Endodermal cell (in vitro differentiated cells): ENCODE measurements around the gene TTYH2. TPM values are rescaled to one million over a fixed set of nuclear protein-coding genes. Genes with fewer than 3 reads are reported as not detected.
A peak's percentile ranks its signal among the peaks of the same experiment; 100 is the strongest.

Experiments used
- DNase-seq: peaks from one replicate; pipeline ENCODE4 v3.0.0-alpha.2; 2017
- H3K27ac ChIP-seq: 2 replicates; pipeline ENCODE4 v1.5.1; 2013; ENCODE audit warnings: mild to moderate bottlenecking, low read depth, low read length, moderate library complexity
- H3K27me3 ChIP-seq: 2 replicates; pipeline ENCODE4 v1.6.1; 2013; ENCODE audit warnings: mild to moderate bottlenecking, low read length, moderate library complexity; ENCODE audit not compliant: insufficient read depth, control insufficient read depth, poor library complexity, severe bottlenecking
- H3K36me3 ChIP-seq: 2 replicates; pipeline ENCODE4 v1.7.0; 2013; ENCODE audit warnings: mild to moderate bottlenecking, low read length, moderate library complexity; ENCODE audit not compliant: control insufficient read depth, insufficient read depth
- H3K4me1 ChIP-seq: one replicate; pipeline ENCODE4 v1.7.0; 2013; ENCODE audit warnings: low read length; ENCODE audit not compliant: control insufficient read depth, insufficient read depth
- H3K4me3 ChIP-seq: 2 replicates; pipeline ENCODE4 v1.5.1; 2013; ENCODE audit warnings: mild to moderate bottlenecking, low read length, moderate library complexity
- H3K9ac ChIP-seq: 2 replicates; pipeline ENCODE4 v1.6.1; 2013; ENCODE audit warnings: mild to moderate bottlenecking, low read length, moderate library complexity; ENCODE audit not compliant: poor library complexity, severe bottlenecking; ENCODE audit errors: extremely low read depth
- H3K9me3 ChIP-seq: 2 replicates; pipeline ENCODE4 v1.6.1; 2013; ENCODE audit warnings: mild to moderate bottlenecking, low read length, moderate library complexity; ENCODE audit not compliant: control insufficient read depth
- H3K27ac Mint-ChIP-seq: 2 replicates; pipeline ENCODE4 v1.8.0; 2020; ENCODE audit warnings: mixed read lengths
- H3K27me3 Mint-ChIP-seq: 2 replicates; pipeline ENCODE4 v1.8.0; 2021; ENCODE audit warnings: mild to moderate bottlenecking, mixed read lengths; ENCODE audit not compliant: insufficient read depth
- H3K36me3 Mint-ChIP-seq: 2 replicates; pipeline ENCODE4 v1.8.0; 2020; ENCODE audit warnings: low read depth, mixed read lengths
- H3K4me1 Mint-ChIP-seq: 2 replicates; pipeline ENCODE4 v1.8.0; 2020; ENCODE audit warnings: mixed read lengths
- H3K4me3 Mint-ChIP-seq: 2 replicates; pipeline ENCODE4 v1.8.0; 2020; ENCODE audit warnings: mild to moderate bottlenecking, moderate library complexity, mixed read lengths
- H3K9me3 Mint-ChIP-seq: 2 replicates; pipeline ENCODE4 v1.8.0; 2020; ENCODE audit warnings: mild to moderate bottlenecking, mixed read lengths
- WGBS, 2 experiments: methylation state at CpG; one replicate each; pipeline versions ENCODE4 v1.1.5 to v1.1.7; 2013; ENCODE audit warnings: missing lambda C conversion rate in 2 of 2, mixed read lengths in 1 of 2; ENCODE audit not compliant: insufficient coverage in 1 of 2, insufficient read length in 1 of 2; 5-methylcytosine and 5-hydroxymethylcytosine counted together
- total RNA-seq, 2 donors: library from RNA; stranded (reverse); fragmentation: NEBNext Ultra II Directional in 1 of 2; extraction: Animal tissue kit (Norgen Biotek cat#: 25700) in 1 of 2; gene quantifications; 2 replicates in 1 of 2; 3 replicates in 1 of 2; pipeline ENCODE4 v1.2.1, GENCODE V29; 2021
- TF ChIP-seq, protein P1 (sequence below): fragments of 200-600 bp; sonication (generic); conservative IDR thresholded peaks from 2 replicates; pipeline ENCODE4 v1.5.0; 2021; ENCODE audit warnings: antibody characterized with exemption, mild to moderate bottlenecking

Gene TTYH2
- total RNA-seq, 2 donors from 2014 or later = 1.2 to 1.6 TPM

DNA sequence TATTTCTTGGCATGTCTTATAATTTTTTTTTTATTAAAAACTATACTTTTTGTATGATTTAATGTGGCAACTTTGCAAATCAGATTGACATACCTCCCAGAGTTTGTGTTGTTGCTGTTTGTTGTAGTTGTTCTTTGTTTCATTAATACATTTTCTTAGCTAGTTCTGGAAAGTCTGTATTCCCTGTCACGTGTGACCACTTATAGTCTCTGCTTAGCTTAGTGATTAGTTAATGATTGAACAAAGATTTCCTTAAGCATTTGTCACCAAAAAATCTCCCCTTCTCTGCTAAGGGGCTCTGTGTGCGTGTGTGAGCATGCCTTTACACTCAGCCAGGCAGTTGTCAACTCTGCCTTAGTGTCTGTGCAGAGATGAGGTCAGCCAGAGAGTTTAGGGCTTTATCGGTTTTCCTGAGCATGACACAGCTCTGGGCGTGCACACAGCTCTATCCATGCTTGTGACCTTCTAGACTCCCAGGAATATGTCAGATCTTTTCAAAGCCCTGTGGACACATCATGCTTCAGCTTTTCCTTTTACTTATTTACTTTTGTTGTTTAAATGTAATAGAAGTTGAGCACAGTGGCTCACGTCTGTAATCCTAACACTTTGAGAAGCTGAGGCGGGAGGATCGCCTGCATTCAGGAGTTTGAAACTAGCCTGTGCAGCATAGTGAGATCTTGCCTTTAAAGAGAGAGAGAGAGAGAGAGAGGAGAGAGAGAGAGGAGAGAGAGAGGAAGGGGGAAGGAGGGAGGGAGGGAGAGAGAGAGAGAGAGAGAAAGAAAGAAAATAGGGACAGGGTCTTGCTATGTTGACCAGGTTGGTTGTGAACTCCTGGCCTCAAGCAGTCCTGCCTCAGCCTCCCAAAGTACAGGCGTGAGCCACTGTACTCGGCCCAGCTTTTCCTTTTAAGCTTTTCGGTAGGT, 82.5 kb downstream of the TTYH2 start:
- DNase-seq = no peak
- Mint-ChIP-seq H3K36me3 (no peaks in the 10 kb centered on the region), H3K4me1 (peaks cover 15% of the 10 kb centered on the region), H3K4me3 (no peak overlapping the region), H3K27ac (no peak overlapping the region), H3K27me3 (peaks cover 16% of the 10 kb centered on the region), H3K9me3 (peaks cover 3% of the 10 kb centered on the region)
- Histone ChIP-seq H3K27ac (no peak overlapping the region), H3K36me3 (no peaks in the 10 kb centered on the region), H3K9ac (no peak overlapping the region), H3K4me3 (no peak overlapping the region), H3K27me3 (no peaks in the 10 kb centered on the region), H3K9me3 (peaks cover 7% of the 10 kb centered on the region), H3K4me1 (no peaks in the 10 kb centered on the region)
- TF ChIP-seq, protein P1, sequence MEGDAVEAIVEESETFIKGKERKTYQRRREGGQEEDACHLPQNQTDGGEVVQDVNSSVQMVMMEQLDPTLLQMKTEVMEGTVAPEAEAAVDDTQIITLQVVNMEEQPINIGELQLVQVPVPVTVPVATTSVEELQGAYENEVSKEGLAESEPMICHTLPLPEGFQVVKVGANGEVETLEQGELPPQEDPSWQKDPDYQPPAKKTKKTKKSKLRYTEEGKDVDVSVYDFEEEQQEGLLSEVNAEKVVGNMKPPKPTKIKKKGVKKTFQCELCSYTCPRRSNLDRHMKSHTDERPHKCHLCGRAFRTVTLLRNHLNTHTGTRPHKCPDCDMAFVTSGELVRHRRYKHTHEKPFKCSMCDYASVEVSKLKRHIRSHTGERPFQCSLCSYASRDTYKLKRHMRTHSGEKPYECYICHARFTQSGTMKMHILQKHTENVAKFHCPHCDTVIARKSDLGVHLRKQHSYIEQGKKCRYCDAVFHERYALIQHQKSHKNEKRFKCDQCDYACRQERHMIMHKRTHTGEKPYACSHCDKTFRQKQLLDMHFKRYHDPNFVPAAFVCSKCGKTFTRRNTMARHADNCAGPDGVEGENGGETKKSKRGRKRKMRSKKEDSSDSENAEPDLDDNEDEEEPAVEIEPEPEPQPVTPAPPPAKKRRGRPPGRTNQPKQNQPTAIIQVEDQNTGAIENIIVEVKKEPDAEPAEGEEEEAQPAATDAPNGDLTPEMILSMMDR = no peak
- WGBS, 2 experiments = 85 to 96% methylated on average over 6 to 10 of the region's 10 CpGs

DNA sequence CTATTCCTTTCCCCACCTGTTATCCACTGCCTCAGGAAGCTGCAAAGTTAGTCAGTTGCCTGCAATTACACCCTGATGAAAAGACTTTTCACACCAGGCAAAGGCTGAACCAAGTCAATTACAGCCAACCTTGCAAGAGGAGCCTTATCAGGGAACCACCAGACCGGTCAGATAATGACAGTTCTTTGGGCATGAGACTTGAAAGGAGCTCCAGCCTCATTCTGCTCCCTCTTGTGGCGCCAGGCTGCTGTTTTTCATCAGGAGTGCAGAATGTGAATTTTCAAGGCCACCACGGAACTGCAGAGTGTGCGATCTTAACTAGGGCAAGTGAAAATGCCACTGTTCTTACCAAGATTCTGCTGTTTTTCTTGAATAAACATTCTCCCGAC, 83.2 kb downstream of the TTYH2 start:
- Histone ChIP-seq H3K36me3 (no peaks in the 10 kb centered on the region), H3K27me3 (no peaks in the 10 kb centered on the region), H3K9ac (no peak overlapping the region), H3K4me3 (no peak overlapping the region), H3K4me1 (no peaks in the 10 kb centered on the region), H3K9me3 (peaks cover 7% of the 10 kb centered on the region), H3K27ac (no peak overlapping the region)
- 18 to 20% methylated on average over 5 of the region's 5 CpGs for WGBS, 2 experiments
- Mint-ChIP-seq H3K9me3 (peaks cover 3% of the 10 kb centered on the region), H3K27me3 (peaks cover 16% of the 10 kb centered on the region), H3K36me3 (no peaks in the 10 kb centered on the region), H3K27ac (no peak overlapping the region), H3K4me1 (peaks cover 15% of the 10 kb centered on the region), H3K4me3 (no peak overlapping the region)
- DNase-seq = peak; percentile 94
- TF ChIP-seq, protein P1 = peak; percentile 84

DNA sequence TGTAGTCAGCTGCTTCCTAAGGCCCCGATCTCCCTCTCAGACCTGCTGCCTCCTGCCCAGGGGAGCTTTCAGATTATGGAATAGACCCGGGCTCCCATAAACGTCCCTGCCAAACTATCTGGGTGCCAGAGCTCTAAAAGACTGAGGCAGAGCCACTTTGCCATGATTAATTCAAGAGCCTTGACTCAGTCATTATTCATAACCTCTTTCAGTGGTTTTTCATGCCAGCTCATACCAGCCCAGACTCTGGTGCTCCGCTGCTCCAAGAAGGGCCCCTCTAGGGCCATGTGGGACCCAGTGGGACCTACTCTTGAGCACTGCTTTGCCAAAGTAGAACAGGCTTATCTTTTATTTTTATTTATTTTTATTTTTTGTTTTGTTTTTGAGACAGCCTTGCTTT, 84.6 kb downstream of the TTYH2 start:
- Histone ChIP-seq H3K9ac (no peak overlapping the region), H3K36me3 (no peaks in the 10 kb centered on the region), H3K9me3 (peaks cover 7% of the 10 kb centered on the region), H3K27ac (no peak overlapping the region), H3K4me1 (no peaks in the 10 kb centered on the region), H3K27me3 (no peaks in the 10 kb centered on the region), H3K4me3 (no peak overlapping the region)
- Mint-ChIP-seq H3K4me1 (peaks cover 15% of the 10 kb centered on the region), H3K27ac (no peak overlapping the region), H3K36me3 (no peaks in the 10 kb centered on the region), H3K4me3 (no peak overlapping the region), H3K27me3 (peaks cover 16% of the 10 kb centered on the region), H3K9me3 (peaks cover 3% of the 10 kb centered on the region)
- TF ChIP-seq, protein P1 = no peak
- DNase-seq = no peak
- 82 to 100% methylated on average over 3 to 4 of the region's 4 CpGs for WGBS, 2 experiments
